ENCODE results near the gene PHKG2.
A peak's percentile ranks its signal among the peaks of the same experiment; 100 is the strongest.

The PHKG2 gene

DNA sequence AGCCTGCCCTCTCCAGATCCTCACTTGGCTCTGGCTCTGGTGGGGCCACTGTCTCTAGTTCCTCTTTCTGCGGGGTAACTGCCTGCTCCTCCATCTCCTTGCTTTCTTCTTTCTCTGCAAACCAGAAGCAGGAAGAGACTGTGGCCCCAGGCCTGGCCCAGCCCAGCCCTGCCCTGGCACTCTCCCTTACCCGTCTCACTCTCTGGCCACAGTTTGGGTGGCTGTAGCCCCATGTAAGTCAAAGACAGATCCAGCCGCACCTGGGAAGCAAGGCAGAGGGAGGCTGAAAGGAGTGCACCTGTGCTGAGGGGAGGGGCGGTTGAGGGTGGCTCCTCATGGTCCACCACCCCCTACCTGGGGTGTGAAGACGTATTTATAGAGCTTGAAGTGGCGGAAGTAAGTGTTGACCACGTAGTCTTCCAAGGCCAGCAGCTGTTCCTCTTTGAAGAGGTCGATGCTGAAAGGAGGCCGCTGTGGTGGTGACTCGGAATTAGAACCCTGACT is 10.8 kb downstream of the PHKG2 start:
- DNase-seq, result no peak

DNA sequence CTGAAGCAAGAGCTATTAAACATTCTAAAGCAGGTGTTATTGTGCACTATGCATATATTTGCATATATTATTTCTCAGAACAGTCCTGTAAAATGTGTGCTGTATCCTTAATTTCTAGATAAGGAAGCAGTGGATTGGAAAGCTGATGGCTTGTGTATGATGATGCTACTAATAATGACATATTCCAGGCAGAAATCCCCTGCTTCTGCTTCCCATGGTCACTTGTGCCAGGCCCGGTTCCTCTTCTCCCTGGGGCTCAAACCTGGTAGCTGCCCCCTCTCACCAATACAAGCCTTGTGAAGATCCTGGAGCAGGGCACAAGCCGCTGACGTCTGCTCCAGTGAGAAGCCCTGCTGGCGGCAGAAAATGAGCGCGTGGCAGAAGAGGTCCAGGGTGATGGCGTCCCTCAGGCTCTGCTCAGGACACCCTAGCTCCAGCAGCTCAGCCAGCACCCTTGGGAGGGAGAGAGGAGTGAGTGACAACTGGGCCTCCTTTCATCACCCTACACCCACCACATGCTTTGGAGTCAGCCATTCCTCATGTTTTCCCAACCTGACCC is 11.9 kb downstream of the PHKG2 start:
- no peak for DNase-seq

DNA sequence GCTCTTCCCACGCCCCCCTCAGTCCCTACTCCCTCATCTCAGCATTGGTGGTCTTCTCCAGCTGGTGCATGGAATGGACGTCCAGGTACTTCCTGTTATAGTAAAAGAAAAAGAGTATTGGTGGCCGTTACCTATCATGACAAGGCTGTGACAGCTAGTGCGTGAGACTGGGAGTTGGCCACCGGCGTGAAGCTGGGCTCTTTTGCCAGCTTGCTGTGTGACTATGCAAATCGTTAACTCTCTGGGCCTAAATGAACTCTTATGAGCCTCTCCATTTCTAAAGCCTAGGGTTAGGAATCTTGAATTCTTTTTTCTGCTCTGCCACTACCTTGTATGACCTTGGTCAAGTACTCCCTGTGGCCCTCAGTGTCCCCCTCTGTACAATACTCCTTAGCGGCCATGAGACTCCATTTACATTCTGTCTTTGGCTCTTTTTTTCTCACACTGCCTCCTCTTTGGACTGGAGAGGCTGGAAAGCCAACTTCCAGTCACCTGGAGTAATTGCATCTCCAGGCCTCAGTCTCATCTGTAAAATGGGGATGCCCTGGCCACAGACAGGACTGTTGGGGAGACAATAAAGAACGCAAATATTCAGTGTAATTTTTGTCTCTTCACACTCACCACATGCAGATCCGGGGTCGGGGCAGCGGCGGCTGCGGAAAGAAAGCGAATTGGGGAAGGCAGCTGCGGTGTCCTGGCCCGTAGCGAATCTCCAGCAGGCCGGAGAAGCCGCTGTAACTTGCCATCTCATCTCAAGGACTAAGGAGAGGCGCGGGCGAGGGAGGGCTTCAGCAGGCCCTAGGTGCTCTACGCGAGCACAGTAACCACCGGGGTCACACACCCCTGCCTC is 12.6 kb downstream of the PHKG2 start:
- DNase-seq, result no peak

DNA sequence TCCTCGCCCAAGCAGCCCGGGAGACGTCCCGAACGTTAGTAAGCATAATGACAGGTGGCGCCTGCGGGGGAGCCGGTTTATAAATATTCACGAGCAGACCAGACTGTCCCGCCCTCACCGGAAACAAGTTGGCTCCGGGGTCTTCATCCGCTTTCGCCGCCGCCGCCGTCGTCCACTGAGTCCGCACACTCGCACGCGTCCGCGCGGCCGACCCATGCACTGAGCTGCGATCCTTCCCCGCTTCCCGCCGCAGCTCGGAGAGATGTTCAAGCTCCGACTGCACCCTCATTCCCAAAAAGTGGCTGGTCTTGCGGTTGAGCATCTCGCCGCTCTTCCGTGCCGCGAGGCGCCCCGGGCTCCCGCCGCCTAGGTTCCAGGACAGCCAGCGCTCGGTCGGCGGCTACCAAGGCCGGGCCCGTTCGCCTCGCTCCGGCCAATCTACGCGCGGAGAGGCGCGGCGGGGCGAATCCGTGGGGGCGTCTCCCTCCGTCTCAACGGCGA is 13.3 kb downstream of the PHKG2 start:
- peak; percentile 9 for DNase-seq

DNA sequence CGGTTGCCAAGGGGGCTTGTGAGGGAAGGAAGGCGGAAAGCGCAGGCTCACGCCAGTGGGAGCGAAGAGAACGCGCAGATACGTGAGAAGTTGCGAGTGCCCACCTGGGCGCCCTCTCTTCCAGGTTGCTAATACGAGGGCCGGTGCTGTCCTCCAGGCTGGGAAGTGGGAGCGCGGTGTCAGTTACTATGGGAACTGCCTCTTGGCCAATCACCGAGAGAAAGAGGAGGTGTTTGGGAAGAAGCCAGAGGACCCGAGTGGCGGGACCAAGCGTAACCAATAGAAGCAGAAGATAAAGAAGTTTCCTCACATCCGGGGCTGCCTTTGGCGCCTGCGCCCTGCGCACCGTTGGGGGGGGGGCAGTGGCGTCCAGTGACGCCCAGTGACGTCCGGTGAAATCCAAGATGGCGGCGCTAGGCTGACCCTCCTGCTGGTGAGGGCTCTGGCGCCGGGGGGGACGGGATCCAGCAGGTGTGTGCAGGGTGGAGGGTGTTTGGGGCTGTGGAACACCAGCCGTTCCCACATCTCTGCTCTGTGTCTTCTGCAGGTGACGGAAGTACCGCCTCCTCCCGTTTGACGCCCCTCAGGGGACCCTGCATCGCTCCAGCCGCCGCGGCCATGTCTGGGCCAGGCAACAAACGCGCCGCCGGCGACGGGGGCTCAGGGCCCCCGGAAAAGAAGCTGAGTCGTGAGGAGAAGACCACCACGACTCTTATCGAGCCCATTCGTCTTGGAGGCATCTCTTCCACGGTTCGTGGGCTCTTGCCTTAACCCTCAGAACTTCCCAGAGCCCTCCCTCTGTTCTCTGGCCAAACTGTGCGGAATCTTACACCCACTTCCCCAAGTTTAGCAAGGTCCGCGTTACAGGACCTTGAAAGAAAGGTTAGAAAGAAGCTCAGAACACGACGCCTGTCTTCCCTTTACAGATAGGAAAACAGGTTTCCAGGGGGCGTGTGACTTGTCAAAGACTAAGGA is 14.0 kb downstream of the PHKG2 start, which contains the start of the genes CFAP119 and RNF40:
Gene CFAP119 (minus strand): TSS at position 135 of the 975 bp plus-strand sequence. CDS start 314 bp downstream, outside the sequence.
Gene RNF40 (plus strand): TSS at position 395 of the 975 bp plus-strand sequence. CDS start 224 bp downstream, at position 619.
- DNase-seq, result peak; percentile 98

DNA sequence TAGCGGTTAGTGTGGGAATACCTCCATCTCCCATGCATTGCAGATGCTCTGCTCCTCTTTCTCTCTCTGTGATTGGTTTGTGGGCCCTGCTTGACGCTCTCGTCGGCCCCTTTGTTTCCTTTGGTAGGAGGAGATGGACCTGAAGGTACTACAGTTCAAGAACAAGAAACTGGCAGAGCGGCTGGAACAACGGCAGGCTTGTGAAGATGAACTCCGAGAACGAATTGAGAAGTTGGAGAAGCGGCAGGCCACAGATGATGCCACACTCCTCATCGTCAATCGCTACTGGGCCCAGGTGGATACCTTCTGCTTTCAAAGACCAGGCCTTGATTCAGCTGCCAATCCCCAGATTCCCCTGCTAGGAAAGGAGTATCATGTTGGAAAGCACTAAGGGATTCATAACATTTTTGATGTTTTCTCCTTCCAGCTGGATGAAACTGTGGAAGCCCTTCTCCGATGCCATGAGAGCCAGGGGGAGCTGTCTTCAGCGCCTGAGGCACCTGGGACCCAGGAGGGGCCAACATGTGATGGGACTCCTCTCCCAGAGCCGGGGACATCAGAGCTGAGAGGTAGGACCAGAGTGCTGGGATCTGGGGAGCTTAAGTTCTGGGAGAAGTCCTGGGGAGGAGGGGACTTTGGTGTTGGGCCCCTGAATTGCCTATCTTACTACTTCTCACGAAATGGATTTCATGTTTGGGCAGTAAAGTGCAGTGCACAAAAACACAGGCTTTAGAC is 14.9 kb downstream of the PHKG2 start:
- no peak for DNase-seq

DNA sequence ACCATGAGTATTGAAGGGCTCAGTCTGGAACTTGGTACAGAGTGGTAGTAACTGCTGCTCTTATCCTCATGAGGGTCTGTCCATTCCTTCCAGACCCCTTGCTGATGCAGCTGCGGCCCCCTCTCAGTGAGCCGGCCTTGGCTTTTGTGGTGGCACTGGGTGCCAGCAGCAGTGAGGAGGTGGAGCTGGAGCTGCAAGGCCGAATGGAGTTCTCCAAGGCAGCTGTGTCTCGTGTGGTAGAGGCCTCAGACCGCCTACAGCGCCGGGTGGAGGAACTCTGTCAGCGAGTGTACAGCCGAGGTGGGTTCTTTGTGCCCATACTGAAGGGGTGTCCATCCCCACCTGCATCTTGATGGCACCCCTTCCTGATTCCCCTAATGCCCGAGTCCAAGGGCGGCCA is 15.9 kb downstream of the PHKG2 start:
- DNase-seq, result no peak

DNA sequence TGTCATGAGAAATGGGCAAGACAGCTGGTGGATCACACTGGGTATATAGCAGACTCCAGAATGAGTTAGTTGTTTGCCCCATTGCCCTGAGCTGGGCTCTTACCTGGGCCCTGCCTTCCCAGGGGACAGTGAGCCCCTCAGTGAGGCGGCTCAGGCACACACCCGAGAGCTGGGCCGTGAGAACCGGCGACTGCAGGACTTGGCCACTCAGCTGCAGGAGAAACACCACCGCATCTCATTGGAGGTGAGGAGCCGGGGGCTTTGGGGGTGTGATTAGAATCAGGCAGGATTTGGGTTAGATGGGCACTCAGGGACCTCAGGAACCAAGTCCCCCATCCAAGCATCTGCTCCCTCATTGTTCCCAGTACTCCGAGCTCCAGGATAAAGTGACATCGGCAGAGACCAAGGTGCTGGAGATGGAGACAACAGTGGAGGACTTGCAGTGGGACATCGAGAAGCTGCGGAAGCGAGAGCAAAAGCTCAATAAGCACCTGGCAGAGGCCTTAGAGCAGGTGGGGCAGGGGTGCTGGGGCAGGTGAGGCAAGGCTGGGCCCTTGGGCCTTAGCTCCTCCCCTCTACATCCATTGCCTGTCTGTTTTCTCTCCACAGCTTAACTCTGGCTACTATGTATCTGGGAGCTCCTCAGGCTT is 16.7 kb downstream of the PHKG2 start:
- DNase-seq, result no peak

DNA sequence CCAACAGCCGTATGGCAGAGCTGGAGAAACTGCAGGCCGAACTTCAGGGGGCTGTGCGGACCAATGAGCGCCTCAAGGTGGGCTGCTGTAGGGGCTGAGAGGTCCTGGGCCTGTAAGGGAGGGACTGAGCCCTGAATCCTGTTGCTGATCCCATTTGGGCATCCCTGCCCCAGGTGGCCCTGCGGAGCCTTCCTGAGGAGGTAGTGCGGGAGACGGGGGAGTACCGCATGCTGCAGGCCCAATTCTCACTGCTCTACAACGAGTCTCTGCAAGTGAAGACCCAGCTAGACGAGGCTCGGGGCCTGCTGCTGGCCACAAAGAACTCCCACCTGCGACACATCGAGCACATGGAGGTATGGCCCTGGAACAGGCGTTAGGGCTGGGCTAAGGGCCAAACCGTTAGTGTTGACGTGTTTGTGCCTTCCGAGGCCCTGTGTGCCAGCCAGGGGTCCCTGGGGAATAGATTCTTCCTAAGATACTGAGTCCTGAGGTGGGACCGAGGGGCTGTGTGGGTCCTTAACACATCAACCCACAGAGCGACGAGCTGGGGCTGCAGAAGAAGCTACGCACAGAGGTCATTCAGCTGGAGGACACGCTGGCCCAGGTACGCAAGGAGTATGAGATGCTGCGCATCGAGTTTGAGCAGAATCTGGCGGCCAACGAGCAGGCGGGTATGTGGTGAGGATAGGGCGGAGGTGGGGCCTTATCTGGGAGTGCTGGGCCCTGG is 18.1 kb downstream of the PHKG2 start:
- no peak for DNase-seq

DNA sequence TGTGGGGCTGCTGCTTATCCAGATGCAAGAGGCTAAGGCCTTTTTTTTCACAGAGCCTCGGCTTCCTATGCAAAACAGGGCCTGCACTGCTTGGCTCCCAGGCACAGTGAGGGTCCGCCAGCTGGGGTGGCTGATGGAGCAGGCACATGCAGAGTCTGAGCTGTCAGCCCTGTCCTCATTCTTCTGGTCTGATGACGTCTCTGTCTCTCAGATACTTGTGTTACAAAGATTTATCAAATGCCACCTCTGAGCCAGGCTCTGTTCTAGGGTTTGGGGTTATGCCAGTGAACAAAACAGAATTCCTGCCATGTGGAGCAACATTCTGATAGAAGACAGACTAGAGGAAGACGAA is 18.7 kb downstream of the PHKG2 start:
- no peak for DNase-seq

DNA sequence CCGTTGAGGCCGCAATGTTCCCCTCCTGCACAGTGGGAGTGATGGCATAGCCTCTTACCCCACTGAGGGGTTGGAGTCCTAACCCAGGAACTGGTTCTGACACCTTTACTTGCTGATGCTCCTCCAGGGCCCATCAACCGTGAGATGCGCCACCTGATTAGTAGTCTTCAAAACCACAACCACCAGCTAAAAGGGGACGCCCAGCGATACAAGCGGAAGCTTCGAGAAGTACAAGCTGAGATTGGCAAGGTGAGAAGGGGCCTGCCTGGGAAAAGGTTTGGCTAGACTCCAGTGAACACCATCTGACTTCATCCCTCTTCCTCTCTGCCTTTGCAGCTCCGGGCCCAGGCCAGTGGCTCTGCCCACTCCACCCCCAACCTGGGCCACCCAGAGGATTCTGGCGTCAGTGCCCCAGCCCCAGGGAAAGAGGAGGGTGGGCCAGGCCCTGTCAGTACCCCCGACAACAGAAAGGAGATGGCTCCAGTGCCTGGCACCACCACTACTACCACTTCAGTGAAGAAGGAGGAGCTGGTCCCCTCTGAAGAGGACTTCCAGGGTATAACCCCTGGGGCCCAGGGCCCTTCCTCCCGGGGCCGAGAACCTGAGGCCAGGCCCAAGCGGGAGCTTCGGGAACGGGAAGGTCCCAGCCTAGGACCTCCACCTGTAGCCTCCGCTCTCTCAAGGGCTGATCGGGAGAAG is 19.7 kb downstream of the PHKG2 start:
- DNase-seq, result no peak

DNA sequence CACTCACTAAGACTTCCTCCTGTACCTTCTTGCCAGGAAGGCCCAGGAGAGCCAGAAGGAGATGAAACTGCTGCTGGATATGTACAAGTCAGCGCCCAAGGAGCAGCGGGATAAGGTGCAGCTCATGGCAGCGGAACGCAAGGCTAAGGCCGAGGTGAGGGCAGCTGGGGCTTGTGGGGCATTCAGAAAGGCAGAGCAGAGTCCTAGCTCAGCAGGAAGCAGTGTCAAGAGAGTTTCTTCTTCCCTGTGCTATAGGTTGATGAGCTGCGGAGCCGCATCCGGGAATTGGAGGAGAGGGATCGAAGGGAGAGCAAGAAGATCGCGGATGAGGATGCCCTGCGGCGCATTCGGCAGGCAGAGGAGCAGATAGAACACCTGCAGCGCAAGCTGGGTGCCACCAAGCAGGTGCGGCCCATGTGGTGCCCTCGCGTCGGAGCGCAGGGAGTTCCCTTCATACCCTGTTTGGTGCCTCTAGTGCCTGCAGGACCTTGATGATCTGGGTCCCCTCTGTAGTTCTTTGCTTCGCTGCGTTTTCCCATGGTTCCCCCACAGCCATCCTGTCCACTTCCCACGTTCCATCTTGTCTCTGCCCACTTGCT is 20.5 kb downstream of the PHKG2 start:
- DNase-seq, result no peak

DNA sequence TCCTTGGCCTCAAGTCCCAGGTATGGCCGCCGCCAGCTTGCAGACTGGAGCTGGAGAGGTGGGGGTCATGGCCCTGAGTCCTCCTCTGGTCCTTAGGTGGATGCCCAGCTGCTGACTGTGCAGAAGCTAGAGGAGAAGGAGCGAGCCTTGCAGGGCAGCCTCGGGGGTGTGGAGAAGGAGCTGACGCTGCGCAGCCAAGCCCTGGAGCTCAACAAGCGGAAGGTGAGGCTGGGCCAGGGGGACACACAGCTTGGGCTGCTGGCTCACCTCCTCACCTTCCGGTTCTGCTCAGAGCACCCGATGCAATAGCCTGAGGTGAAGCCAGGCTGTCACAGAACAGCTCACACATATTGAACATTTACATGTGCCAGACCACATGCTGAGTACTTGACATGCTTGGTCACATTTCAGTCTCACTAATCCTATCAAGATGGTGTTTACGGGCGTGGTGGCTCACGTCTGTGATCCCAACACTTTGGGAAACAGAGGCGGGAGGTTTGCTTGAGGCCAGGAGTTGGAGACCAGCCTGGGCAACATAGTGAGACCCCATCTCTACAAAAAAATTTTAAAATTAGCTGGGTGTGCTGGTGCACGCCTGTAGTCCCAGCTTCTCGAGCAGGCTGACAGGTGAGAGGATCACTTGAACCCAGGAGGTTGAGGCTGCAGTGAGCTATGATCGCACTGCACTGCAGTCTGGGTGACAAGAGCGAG is 21.3 kb downstream of the PHKG2 start:
- no peak for DNase-seq

DNA sequence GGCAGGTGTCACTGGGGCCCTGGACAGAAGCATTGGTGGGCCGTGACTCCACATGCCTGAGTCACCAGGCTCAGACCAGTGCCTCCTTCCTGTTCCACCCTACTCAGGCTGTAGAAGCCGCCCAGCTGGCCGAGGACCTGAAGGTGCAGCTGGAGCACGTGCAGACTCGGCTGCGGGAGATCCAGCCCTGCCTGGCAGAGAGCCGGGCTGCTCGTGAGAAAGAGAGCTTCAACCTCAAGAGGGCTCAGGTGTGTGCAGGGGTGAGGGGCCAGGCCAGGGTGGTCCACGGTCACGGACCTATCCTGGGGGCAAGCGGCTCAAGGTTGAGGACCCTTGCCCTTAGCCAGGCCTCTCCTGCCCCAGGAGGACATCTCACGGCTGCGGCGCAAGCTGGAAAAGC is 23.5 kb downstream of the PHKG2 start:
- DNase-seq, result no peak

DNA sequence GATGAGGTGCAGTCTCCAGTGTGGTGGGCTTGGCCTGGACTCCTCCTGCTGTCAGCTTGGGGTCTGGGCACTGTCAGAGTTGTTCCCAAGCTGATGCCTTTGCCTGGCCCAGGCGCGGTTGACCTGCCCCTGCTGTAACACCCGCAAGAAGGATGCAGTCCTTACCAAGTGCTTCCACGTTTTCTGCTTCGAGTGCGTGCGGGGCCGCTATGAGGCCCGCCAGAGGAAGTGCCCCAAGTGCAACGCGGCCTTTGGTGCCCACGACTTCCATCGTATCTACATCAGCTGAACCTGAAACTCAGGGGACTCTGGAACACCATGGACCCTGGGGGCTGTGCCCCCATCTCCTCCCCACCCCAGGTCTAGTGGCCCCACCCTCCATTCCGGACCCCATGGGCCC is 25.6 kb downstream of the PHKG2 start:
- no peak for DNase-seq

DNA sequence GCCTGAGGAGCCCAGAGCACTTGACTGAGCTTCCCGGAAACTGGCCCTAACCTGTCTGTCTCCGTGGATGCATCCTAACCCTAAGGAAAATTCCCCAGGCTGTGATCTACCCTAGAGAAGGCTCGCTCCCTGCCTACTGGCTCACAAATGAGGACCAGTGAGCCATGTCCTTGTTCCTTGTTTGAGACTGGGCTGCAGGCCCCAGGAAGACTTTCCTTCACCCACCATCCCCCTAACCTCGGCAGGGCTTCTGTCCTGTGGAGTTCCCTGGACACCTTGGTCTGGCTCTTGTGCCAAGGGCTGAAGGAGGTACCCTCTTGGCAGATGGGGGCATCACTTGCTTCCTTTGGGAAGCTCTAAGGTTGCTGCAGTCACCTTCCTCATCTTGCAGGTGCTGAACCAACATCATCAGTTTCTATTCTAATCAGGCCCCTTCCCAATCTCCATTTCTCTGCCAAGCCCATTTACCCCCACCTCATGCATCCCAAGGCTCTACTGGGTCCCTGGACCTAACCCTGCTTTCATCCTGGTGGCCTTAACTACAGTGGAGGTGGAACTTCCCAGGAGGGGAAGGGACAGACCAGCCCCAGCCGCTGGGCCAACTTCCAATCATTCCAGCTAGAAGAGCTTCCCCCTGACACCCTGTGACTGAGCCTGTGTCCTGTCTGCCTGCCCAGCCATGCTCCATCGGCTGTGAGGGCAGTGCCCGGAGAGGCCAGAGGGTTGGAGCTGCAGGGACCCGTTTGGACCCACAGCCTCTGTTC is 26.3 kb downstream of the PHKG2 start:
- no peak for DNase-seq

DNA sequence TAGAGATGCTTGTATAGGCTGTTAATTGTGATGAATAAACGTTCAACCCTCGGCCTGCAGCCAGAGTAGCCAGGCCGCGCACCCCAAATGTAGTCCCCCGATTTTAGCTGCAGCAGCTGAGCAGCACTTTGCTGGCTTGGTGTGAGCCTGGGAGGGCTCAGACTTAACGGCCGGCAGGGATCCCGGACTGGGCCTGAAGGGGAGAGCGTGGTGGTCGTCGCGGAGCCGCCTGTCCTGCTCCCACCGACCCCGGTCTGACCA is 26.8 kb downstream of the PHKG2 start:
- no peak for DNase-seq

DNA sequence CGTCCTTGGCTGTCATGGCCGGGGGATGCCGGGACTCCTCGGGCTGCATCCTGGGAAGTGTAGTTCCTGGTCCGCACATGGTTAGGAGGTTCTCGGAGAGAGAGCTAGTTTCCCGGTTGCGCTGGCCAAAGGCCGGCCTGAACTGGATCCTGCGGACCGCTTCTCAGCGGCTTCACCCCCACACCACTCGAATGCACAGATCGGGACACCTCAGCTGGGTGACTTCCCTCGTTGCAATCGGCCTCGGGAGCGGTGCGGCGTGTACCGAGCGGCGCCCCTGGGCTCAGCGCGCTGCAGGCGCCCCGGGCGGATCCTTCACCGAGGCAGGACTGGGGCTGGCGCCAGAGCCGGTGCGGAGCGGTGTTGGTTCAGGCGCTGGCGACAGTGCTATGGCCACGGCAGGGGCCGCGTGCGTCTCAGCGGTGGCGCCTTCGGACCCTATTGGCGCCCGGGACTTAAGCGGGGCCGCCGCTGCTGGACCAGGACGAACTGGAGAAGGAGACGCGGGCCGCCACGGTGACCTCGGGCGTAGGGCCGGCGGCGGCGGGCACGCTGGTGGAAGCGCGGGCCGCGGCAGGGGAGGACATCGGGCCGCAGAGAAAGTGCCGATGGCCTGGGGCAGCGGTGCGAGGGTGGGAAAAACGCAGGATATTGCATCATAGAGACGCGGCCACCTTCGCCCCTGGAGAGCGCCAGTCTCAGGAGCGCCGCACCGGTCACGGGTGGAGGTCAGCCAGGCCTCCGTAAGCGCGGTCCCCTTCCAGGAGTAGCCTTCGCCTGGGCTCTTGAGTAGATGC is 27.4 kb downstream of the PHKG2 start:
- DNase-seq, result peak; percentile 60
